Esophagus squamous epithelium (tissue), 5 donors: ENCODE results near the gene TRNAU1AP. TPM values are rescaled to one million over a fixed set of nuclear protein-coding genes. Genes with fewer than 3 reads are reported as not detected.
"Not testable (repeated sequence)": the region's sequence is repeated elsewhere in the genome, so short reads cannot be mapped to it uniquely, and the experiment has no call there.

ENCODE experiments used
- DNase-seq: peaks from one replicate; lab custom pipeline; 2025; lab: John Stamatoyannopoulos, UW
- H3K27ac ChIP-seq, 4 donors: fragments of 200-600 bp; sonication (generic); one replicate each; pipeline ENCODE4 v1.5.1; 2016 to 2019; ENCODE audit warnings: mild to moderate bottlenecking in 1 of 4
- H3K27me3 ChIP-seq, 4 donors: fragments of 200-600 bp; sonication (generic); 1 replicate in 3 of 4; 2 replicates in 1 of 4; pipeline versions ENCODE4 v1.5.1 to v1.6.0; 2017 to 2021; ENCODE audit warnings: antibody characterized with exemption in 1 of 4
- H3K36me3 ChIP-seq, 3 donors: fragments of 200-600 bp; sonication (generic); one replicate each; pipeline ENCODE4 v1.5.1; 2016 to 2019
- H3K4me1 ChIP-seq, 3 donors: fragments of 200-600 bp; sonication (generic); one replicate each; pipeline ENCODE4 v1.5.1; 2017 to 2019
- H3K4me3 ChIP-seq, 4 donors: fragments of 200-600 bp; sonication (generic); 1 replicate in 3 of 4; 2 replicates in 1 of 4; pipeline ENCODE4 v1.5.1; 2016 to 2019; ENCODE audit warnings: mild to moderate bottlenecking in 2 of 4, moderate library complexity in 1 of 4
- H3K9me3 ChIP-seq, 3 donors: fragments of 200-600 bp; sonication (generic); one replicate each; pipeline ENCODE4 v1.5.1; 2016 to 2019
- CTCF ChIP-seq, 6 experiments: fragments of 450-650 bp in 4 of 6; fragments of 200-600 bp in 2 of 6; sonication (generic) in 2 of 6; IDR thresholded peaks; one replicate each; pipeline ENCODE4 v1.5.1; 2016 to 2019; ENCODE audit warnings: antibody characterized with exemption in 6 of 6, mild to moderate bottlenecking in 4 of 6, moderate library complexity in 4 of 6
- POLR2A ChIP-seq, 4 donors: fragments of 450-650 bp; IDR thresholded peaks; one replicate each; pipeline ENCODE4 v1.6.1; 2017; ENCODE audit warnings: antibody characterized with exemption in 4 of 4, mild to moderate bottlenecking in 4 of 4, moderate library complexity in 3 of 4
- WGBS, 2 donors: methylation state at CpG; one replicate each; pipeline ENCODE4 v1.1.5; 2018; 5-methylcytosine and 5-hydroxymethylcytosine counted together
- intact Hi-C: fragments of 100-400 bp; cut with DNase I; formaldehyde crosslinking; loops from one replicate; pipeline ENCODE4 v1.15.0; 2022
- total RNA-seq, 4 donors: library from RNA; depleted of rRNA; stranded (reverse); fragments of >200 nt; gene quantifications; one replicate each; pipeline ENCODE4 v1.1.0, GENCODE V29; 2016
- donor health status: DM: yes; HTN: yes; CAD: no.

TRNAU1AP gene
- total RNA-seq, 4 donors from 2014 or later: 12.4 to 21.4 (median 16.4) TPM

GRCh38 chr1:28517649-28517999 is 35.3 kb upstream of the TRNAU1AP start:
- no peak for TF ChIP-seq CTCF (IDR thresholded peaks at IDR 0.05)
- TF ChIP-seq POLR2A (IDR thresholded peaks at IDR 0.05): no peak
- H3K9me3 ChIP-seq: no peaks in the 10 kb centered on the region
- WGBS, 2 donors: 11% methylated on average over 7 of the region's 7 CpGs
- no peak for DNase-seq
- H3K36me3 ChIP-seq: peaks cover 4 to 26% (median 13%) of the 10 kb centered on the region in 3 donors
- H3K4me3 ChIP-seq: peak overlapping the region; percentile 57 to 93 (median 70)
- intact Hi-C loops: no loop called here
- H3K27me3 ChIP-seq: no peaks in the 10 kb centered on the region
- H3K4me1 ChIP-seq: peaks cover 15 to 30% (median 17%) of the 10 kb centered on the region in 3 donors
- H3K27ac ChIP-seq: peak overlapping the region; percentile 84 to 93 (median 88)

DNA sequence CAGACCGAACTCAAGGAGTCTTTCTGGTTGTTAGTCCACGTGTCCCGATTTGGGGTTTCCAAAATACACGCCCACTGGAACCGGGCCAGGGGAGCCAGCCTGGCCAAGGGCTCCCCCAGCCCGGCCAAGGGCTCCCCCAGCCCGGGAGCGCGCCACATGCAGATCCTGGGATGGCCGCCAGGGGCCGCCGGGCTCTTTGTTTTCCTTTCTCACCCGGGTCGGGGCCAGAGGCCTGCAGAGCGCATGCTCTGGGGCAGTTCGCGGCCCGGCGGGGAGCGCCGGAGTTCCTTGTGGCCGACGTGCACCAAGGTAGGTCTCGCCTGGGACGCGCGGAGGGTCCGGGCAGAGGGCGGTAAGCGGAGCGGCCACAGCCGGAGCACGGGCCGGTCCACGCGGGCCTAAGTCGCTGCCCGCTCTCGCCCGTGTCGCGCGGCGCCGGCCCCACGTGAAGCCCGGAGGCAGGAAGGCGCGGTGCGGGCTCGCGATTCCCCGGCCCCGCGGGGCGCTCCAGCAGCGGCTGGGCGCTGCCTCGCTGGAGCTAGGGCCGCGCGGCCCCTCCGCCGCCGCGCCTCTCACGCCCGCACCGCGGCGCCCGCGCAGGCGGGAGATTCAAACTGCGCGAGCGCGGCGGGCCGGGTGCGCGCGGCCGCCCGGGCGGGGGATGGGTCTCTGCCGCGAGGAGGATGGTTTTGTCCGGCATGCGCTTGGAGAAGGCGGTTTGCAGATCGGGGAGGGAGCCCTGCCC is 34.7 kb upstream of the TRNAU1AP start:
- peaks cover 14 to 25% (median 15%) of the 10 kb centered on the region in 3 donors for H3K4me1 ChIP-seq
- WGBS, 2 donors: 0% methylated on average over 2 to 3 of the region's 92 CpGs
- no peaks in the 10 kb centered on the region for H3K27me3 ChIP-seq
- peak overlapping the region; percentile 57 to 93 (median 70) for H3K4me3 ChIP-seq
- no peaks in the 10 kb centered on the region for H3K9me3 ChIP-seq
- peak overlapping the region; percentile 84 to 93 (median 88) for H3K27ac ChIP-seq
- peak; percentile 34 for DNase-seq
- intact Hi-C loops: no loop called here
- H3K36me3 ChIP-seq: peaks cover 0 to 21% (median 7%) of the 10 kb centered on the region in 3 donors
- TF ChIP-seq POLR2A (IDR thresholded peaks at IDR 0.05) (peak in 2 of 4 donors; percentile 47 to 63), CTCF (IDR thresholded peaks at IDR 0.05) (peak; percentile 98 to 99 (median 98))

- TF ChIP-seq CTCF (IDR thresholded peaks at IDR 0.05) (no peak), POLR2A (IDR thresholded peaks at IDR 0.05) (no peak)
- peaks cover 0 to 14% (median under 1%) of the 10 kb centered on the region in 3 donors for H3K36me3 ChIP-seq
- no peaks in the 10 kb centered on the region for H3K27me3 ChIP-seq
- peaks cover 13 to 22% (median 15%) of the 10 kb centered on the region in 3 donors for H3K4me1 ChIP-seq
- DNase-seq: no peak
- peak overlapping the region; percentile 57 to 93 (median 70) for H3K4me3 ChIP-seq
- H3K27ac ChIP-seq: peak overlapping the region; percentile 84 to 93 (median 88)
- 4 to 7% methylated on average over 16 to 18 of the region's 21 CpGs for WGBS, 2 donors
- no peaks in the 10 kb centered on the region for H3K9me3 ChIP-seq
- intact Hi-C loops: no loop called here
These were observed 34.0 kb upstream of the TRNAU1AP start for GRCh38 chr1:28518745-28519341.

DNA sequence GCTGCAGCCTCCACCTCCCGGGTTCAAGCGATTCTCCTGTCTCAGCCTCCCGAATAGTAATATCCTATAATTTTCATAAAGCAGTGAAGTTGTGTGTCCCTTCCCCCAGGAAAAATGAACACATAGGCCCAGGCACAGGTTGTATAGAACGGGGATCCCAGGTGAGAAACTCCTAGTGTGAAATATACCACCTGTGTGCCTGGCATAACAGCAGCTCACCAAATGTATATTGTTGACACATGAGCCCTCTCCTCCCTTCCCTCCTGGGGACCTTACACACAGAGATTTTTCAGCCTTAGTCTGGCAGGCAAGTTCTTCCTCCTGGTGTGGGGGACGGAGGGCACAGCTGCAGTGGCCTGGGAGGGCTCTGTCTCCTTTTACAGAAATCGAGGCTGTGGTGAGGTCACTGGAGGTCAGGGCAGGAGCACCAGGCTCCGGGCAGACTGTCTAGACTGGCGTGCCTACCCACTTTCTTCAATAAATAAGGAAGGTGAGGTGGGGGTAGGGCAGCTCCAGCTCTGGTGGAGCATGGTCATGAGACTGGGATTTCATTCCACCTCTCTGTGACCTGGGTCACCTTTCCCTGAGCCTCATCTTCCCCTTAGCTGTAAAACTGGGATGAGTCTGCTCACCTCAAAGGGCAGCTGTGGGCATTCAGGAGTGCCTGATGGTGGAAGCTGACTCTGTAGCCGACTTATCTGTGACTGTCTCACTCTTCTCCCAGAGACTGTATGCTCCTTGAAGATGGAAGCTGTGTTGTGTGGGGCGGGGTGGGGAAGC is 32.7 kb upstream of the TRNAU1AP start:
- intact Hi-C loops: loop anchor here (5.0 kb wide), 1 partner anchor 82 kb away; no protein-coding TSS in a partner anchor
- H3K27ac ChIP-seq: no peak overlapping the region
- TF ChIP-seq CTCF (IDR thresholded peaks at IDR 0.05) (no peak), POLR2A (IDR thresholded peaks at IDR 0.05) (no peak)
- DNase-seq: no peak
- H3K9me3 ChIP-seq: no peaks in the 10 kb centered on the region
- H3K4me1 ChIP-seq: peaks cover 13 to 29% (median 15%) of the 10 kb centered on the region in 3 donors
- no peaks in the 10 kb centered on the region for H3K27me3 ChIP-seq
- WGBS, 2 donors: 80 to 90% methylated on average over 5 to 6 of the region's 10 CpGs
- no peak overlapping the region for H3K4me3 ChIP-seq
- peaks cover 0 to 1% (median 0%) of the 10 kb centered on the region in 3 donors for H3K36me3 ChIP-seq

GRCh38 chr1:28520796-28521195 is 32.1 kb upstream of the TRNAU1AP start:
- DNase-seq, H3K4me3 ChIP-seq, H3K27me3 ChIP-seq, H3K27ac ChIP-seq, H3K36me3 ChIP-seq, H3K9me3 ChIP-seq: not testable (repeated sequence)
- intact Hi-C loops: loop anchor here (5.0 kb wide), 1 partner anchor 82 kb away; no protein-coding TSS in a partner anchor
- H3K4me1 ChIP-seq: peaks cover 13 to 36% (median 15%) of the 10 kb centered on the region in 3 donors
- WGBS, 2 donors: 96 to 97% methylated on average over 7 to 10 of the region's 12 CpGs
